AG09319 (cell line): ENCODE results near the gene ARHGAP19.
A peak's percentile ranks its signal among the peaks of the same experiment; 100 is the strongest.

ENCODE experiments used
- DNase-seq: peaks from one replicate; pipeline ENCODE4 v3.0.0-alpha.2; 2010; ENCODE audit warnings: low read depth; ENCODE audit errors: extremely low read depth
- CTCF ChIP-seq: IDR thresholded peaks from 2 replicates; pipeline ENCODE4 v1.5.1; 2011; ENCODE audit warnings: low read depth, mild to moderate bottlenecking, inconsistent platforms, low read length, moderate library complexity

The ARHGAP19 gene

DNA sequence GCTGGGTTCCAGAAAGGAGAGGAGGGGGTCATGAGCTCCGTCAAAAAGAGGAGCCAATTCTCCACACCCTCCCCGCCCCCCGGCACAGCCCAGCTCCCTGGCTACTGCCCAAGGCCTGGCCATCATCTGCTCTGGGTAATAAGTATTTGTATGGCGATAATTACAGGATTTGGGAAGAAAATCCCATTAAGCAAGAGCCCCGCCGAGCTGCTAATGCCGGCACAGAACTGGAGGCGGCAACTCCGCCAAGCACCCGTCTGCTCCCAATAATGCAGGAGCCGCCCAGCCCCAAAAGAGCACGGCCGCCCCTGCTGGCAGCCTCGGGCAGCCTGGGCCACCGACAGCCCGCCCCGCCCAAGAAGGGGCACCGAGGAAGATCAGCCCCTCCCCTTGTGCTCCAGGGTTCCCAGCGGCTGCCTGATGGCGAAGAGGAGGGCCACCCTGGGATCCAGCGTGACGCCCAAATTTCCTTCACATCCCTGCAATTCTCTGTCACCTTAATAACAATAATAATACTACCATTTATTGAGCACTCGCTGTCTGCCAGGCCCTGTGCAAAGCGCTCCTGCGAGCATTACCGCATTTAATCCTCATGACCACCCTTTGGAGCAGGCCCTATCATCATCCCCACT, 112.6 kb downstream of the ARHGAP19 start:
- no peak for DNase-seq
- peak; percentile 19 for TF ChIP-seq CTCF

DNA sequence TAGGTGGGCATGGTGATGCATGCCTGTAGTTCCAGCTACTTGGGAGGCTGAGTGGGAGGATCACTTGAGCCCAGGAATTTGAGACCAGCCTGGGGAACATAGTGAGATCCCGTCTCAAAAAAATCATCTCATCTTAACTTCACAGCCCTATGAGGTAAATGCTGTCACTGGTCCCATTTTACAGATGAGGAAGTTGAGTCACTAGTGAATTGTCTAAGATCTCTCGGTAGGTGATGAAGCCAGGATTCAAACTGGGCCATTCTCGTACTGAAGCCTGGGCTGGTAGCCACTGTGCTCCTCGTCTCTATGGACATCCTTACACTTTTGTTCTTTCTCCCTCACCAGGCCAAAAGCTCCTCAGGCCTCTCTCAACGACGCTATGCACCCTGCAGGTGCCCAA, 113.1 kb downstream of the ARHGAP19 start:
- no peak for DNase-seq
- TF ChIP-seq CTCF = no peak

GRCh38 chr10:97178074-97178473, 114.4 kb downstream of the ARHGAP19 start:
- DNase-seq = no peak
- TF ChIP-seq CTCF = no peak

GRCh38 chr10:97176226-97176625, 116.2 kb downstream of the ARHGAP19 start:
- TF ChIP-seq CTCF = no peak
- no peak for DNase-seq

GRCh38 chr10:97175586-97175985, 116.9 kb downstream of the ARHGAP19 start:
- TF ChIP-seq CTCF = no peak

DNA sequence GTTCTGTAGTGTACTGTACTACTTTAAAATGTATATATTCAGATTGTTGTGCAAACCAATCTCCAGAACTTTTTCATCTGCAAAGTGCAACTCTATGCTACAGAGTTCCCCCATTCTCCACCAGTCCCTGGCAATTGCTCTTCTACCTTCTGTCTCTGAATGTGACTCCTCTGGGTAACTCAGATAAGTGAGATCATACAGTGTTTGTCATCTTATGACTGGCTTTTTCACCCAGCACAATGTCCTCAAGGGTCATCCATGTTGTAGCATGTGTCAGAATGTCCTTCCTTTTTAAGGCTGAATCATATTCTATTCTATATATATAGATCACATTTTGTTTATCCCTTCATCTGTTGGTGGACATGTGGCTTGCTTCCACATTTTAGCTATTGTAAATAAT, 117.5 kb downstream of the ARHGAP19 start:
- no peak for TF ChIP-seq CTCF
- no peak for DNase-seq

More at GRCh38 chr10:97175586-97175985, 116.9 kb downstream of the ARHGAP19 start:
- DNase-seq = no peak

- no peak for DNase-seq
- TF ChIP-seq CTCF = no peak
These were observed 118.1 kb downstream of the ARHGAP19 start for GRCh38 chr10:97174276-97174775.
